OCI-LY3 (cell line): Measurements from ENCODE around the gene CDH4.

ENCODE experiments used
- H2AFZ ChIP-seq: fragments of 200-600, 300-600 bp; shearing (Covaris generic); 2 replicates; pipeline ENCODE4 v1.6.0; 2014; ENCODE audit warnings: antibody characterized with exemption, low read depth, low read length
- H3K27ac ChIP-seq: fragments of 200-600, 300-600 bp; sonication (generic); 2 replicates; pipeline ENCODE4 v1.5.1; 2014; ENCODE audit warnings: mild to moderate bottlenecking, low read length, moderate library complexity, mixed read lengths
- H3K27me3 ChIP-seq: fragments of 200-600, 300-600 bp; sonication (generic); 2 replicates; pipeline ENCODE4 v1.6.1; 2014; ENCODE audit warnings: low read depth, low read length, mixed read lengths
- H3K36me3 ChIP-seq: fragments of 200-600, 300-600 bp; sonication (generic); replicated peaks from 2 replicates; pipeline ENCODE3; 2014; ENCODE audit warnings: low read depth, low read length, mixed read lengths
- H3K4me1 ChIP-seq: fragments of 300-600, 200-600 bp; sonication (generic); 2 replicates; pipeline ENCODE4 v1.6.1; 2014; ENCODE audit warnings: low read length, mixed read lengths
- H3K4me2 ChIP-seq: fragments of 200-600, 300-600 bp; sonication (generic); 2 replicates; pipeline ENCODE4 v1.6.1; 2014; ENCODE audit warnings: low read length, mixed read lengths
- H3K4me3 ChIP-seq: fragments of 300-600, 200-600 bp; sonication (generic); 2 replicates; pipeline ENCODE4 v1.5.1; 2014; ENCODE audit warnings: antibody characterized with exemption, mild to moderate bottlenecking, low read length, moderate library complexity
- H3K79me2 ChIP-seq: fragments of 300-600, 200-600 bp; shearing (Covaris generic); 2 replicates; pipeline ENCODE4 v1.6.1; 2014; ENCODE audit warnings: mild to moderate bottlenecking, low read length, mixed read lengths
- H3K9ac ChIP-seq: fragments of 300-600, 200-600 bp; shearing (Covaris generic); 2 replicates; pipeline ENCODE4 v1.6.0; 2014; ENCODE audit warnings: mild to moderate bottlenecking, low read length, moderate library complexity
- H3K9me3 ChIP-seq: fragments of 200-600, 300-600 bp; shearing (Covaris generic); 2 replicates; pipeline ENCODE4 v1.6.1; 2014; ENCODE audit warnings: low read length, mixed read lengths; ENCODE audit not compliant: insufficient read depth
- H4K20me1 ChIP-seq: fragments of 200-600, 300-600 bp; sonication (generic); 2 replicates; pipeline ENCODE4 v1.6.1; 2016; ENCODE audit warnings: low read length, mixed read lengths; ENCODE audit not compliant: insufficient read depth
- EZH2phosphoT487 ChIP-seq: fragments of 200-600 bp; shearing (Covaris generic); IDR thresholded peaks from 2 replicates; pipeline ENCODE4 v1.6.1; 2018; ENCODE audit warnings: antibody characterized with exemption, mixed run types, low read depth
- TF ChIP-seq, protein P1 (sequence below): fragments of 200-600, 300-600 bp; sonication (generic); IDR thresholded peaks from 2 replicates; pipeline ENCODE4 v1.5.1; 2014; ENCODE audit warnings: antibody characterized with exemption, low read length, low read depth

Gene CDH4

DNA sequence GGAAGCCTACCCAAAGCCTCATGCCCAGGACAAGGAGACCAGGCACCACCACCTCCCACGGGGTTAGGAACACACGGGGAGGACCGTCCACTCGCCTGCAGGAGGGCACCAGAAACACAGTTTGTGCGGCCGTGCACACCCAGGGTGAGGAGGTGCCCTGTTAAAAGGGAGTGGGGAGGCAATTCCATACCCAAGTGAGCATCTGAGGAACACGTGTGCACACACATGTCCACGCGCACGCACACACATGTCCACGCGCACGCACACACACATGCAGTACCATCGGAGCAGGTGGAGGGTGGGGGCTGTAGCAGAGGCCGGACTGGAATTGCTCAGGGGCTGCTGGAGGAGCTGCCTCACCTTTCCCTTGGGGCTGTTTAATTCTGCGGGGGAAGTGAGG lies 554.3 kb downstream of the CDH4 start:
- no peaks in the 10 kb centered on the region for H3K9me3 ChIP-seq
- no peaks in the 10 kb centered on the region for H3K79me2 ChIP-seq
- no peaks in the 10 kb centered on the region for H4K20me1 ChIP-seq
- H3K4me3 ChIP-seq, result no peak overlapping the region
- H3K27me3 ChIP-seq, result no peaks in the 10 kb centered on the region
- no peak overlapping the region for H3K9ac ChIP-seq
- H3K27ac ChIP-seq, result no peak overlapping the region
- TF ChIP-seq EZH2phosphoT487, result no peak
- TF ChIP-seq, protein P1, sequence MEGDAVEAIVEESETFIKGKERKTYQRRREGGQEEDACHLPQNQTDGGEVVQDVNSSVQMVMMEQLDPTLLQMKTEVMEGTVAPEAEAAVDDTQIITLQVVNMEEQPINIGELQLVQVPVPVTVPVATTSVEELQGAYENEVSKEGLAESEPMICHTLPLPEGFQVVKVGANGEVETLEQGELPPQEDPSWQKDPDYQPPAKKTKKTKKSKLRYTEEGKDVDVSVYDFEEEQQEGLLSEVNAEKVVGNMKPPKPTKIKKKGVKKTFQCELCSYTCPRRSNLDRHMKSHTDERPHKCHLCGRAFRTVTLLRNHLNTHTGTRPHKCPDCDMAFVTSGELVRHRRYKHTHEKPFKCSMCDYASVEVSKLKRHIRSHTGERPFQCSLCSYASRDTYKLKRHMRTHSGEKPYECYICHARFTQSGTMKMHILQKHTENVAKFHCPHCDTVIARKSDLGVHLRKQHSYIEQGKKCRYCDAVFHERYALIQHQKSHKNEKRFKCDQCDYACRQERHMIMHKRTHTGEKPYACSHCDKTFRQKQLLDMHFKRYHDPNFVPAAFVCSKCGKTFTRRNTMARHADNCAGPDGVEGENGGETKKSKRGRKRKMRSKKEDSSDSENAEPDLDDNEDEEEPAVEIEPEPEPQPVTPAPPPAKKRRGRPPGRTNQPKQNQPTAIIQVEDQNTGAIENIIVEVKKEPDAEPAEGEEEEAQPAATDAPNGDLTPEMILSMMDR, result no peak
- no peaks in the 10 kb centered on the region for H3K4me1 ChIP-seq
- no peak overlapping the region for H3K4me2 ChIP-seq
- H2AFZ ChIP-seq, result no peak overlapping the region
- H3K36me3 ChIP-seq, result no peaks in the 10 kb centered on the region

DNA sequence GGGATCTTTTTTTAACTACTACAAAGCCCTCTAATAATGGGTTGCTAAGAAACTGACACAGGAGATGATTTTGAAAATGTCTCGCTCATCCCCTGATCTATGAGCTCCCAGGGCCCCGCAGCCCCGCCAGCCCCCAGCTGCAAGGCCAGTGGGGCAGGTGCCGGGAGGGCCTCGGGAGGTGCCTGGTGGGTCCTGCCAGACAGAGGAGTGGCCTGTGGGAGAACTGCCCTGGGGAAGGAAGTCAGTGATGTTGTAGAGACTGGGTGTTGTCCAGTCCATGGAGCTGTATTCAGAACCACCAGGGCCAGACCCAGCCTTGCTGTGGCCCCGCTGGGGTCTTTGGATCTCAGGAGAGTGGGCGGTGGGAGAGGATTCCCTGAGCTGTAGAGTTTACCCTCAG lies 554.9 kb downstream of the CDH4 start:
- Histone ChIP-seq H3K9ac (no peak overlapping the region), H3K4me2 (no peak overlapping the region), H3K36me3 (no peaks in the 10 kb centered on the region), H4K20me1 (no peaks in the 10 kb centered on the region), H3K9me3 (no peaks in the 10 kb centered on the region), H3K4me1 (no peaks in the 10 kb centered on the region), H3K27ac (no peak overlapping the region), H2AFZ (no peak overlapping the region), H3K4me3 (no peak overlapping the region), H3K27me3 (no peaks in the 10 kb centered on the region), H3K79me2 (no peaks in the 10 kb centered on the region)
- TF ChIP-seq, protein P1, result no peak
- TF ChIP-seq EZH2phosphoT487, result no peak

DNA sequence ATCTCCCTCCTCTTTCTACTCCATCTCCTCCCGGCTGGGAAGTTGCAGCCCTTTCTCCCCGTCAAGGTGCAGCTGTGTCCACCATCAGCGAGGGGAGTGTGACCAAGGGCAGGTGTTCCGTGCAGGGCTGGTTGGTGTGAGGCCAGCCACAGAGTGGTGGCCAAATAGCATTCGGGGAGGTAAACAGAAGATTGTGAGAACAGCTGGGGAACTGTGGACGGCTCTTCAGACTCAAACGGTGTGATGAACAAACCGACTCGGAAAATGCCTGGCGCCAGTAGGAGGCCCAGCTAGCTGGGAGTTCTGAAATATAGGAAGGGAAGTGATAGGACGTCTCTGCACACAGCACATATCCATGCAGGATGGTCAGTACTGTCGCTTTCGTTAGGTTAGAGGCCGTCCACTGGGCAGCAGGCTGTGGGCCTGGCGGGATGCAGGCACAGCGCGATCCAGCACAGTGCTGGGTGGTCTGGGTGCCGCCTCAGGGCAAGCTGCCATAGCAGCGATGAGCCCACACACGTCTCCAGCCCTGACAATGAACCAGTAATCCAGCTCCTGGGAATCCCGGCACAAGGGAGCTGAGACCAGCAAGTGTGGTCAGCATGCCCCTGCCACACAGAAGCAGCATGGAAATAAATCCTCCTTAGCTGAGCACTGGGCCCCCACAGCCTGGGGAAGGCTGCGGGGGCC lies 555.6 kb downstream of the CDH4 start:
- Histone ChIP-seq H3K9ac (no peak overlapping the region), H3K27ac (no peak overlapping the region), H3K9me3 (no peaks in the 10 kb centered on the region), H3K79me2 (no peaks in the 10 kb centered on the region), H2AFZ (no peak overlapping the region), H3K36me3 (no peaks in the 10 kb centered on the region), H3K4me2 (no peak overlapping the region), H3K27me3 (no peaks in the 10 kb centered on the region), H3K4me1 (no peaks in the 10 kb centered on the region), H3K4me3 (no peak overlapping the region), H4K20me1 (no peaks in the 10 kb centered on the region)
- TF ChIP-seq, protein P1, result no peak
- TF ChIP-seq EZH2phosphoT487, result no peak

DNA sequence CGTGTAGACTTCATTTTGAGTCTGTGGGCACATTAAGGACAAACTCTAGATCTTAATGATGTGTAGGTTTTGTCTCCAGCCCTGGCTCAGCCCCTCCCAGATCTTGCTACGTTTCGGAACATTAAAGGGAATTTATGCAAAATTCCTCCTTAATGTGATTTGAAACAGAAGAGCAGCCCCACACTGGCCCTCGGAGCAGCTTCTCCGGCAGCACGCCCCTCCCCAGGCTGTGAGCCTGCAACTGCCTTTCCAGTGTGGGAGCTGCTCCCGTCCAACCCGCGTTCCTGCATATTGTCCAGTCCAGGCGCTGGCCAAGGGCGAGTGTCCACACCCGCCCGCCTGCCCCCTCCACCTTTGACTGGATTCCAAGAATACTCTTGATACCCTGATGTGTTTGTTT lies 556.4 kb downstream of the CDH4 start:
- TF ChIP-seq, protein P1, result no peak
- TF ChIP-seq EZH2phosphoT487, result no peak
- no peak overlapping the region for H3K4me3 ChIP-seq
- no peaks in the 10 kb centered on the region for H3K27me3 ChIP-seq
- no peak overlapping the region for H2AFZ ChIP-seq
- H3K4me2 ChIP-seq, result no peak overlapping the region
- H3K36me3 ChIP-seq, result no peaks in the 10 kb centered on the region
- H4K20me1 ChIP-seq, result no peaks in the 10 kb centered on the region
- H3K9me3 ChIP-seq, result no peaks in the 10 kb centered on the region
- H3K4me1 ChIP-seq, result no peaks in the 10 kb centered on the region
- no peak overlapping the region for H3K9ac ChIP-seq
- no peak overlapping the region for H3K27ac ChIP-seq
- H3K79me2 ChIP-seq, result no peaks in the 10 kb centered on the region
